Endothelial cell of umbilical vein (primary cell): Measurements from ENCODE around the gene CNOT6L. TPM values are rescaled to one million over a fixed set of nuclear protein-coding genes. Genes with fewer than 3 reads are reported as not detected.

Source experiments
- BruUV-seq: library from RNA; stranded (reverse); fragments of 400-500 nt; replicated peaks from 2 replicates; lab custom pipeline; 2021; lab: Mats Ljungman, UMichigan
- CTCF ChIA-PET: fragments of 300-600, 350-600 bp; sonication (Branson Sonifier 250); formaldehyde crosslinking; loops from one replicate; lab custom pipeline; 2021; ENCODE audit warnings: antibody characterized with exemption, inconsistent platforms; lab: Charles Lee
- POLR2A ChIA-PET: fragments of 300-600, 350-600 bp; sonication (Branson Sonifier 250); formaldehyde crosslinking; loops from one replicate; lab custom pipeline; 2021; ENCODE audit warnings: antibody characterized with exemption, inconsistent platforms; lab: Charles Lee
- DNase-seq: peaks from one replicate; pipeline ENCODE4 v3.0.0-alpha.2; 2011; ENCODE audit warnings: low read depth, low spot score
- FAIRE-seq: peaks from 2 replicates; lab custom pipeline; 2011; peaks lifted over from hg19 to GRCh38; lab: Jason Lieb, UNC
- H2AFZ ChIP-seq: 2 replicates; pipeline ENCODE4 v1.6.0; 2012; ENCODE audit warnings: low read depth, low read length, control low read depth, inconsistent platforms
- H3K27ac ChIP-seq: 2 replicates; pipeline ENCODE4 v1.5.1; 2011; ENCODE audit warnings: low read depth, mild to moderate bottlenecking, control low read depth, low read length, moderate library complexity; ENCODE audit not compliant: insufficient read depth
- H3K27me3 ChIP-seq, 2 experiments: 2 replicates each; pipeline versions ENCODE4 v1.6.0 to v1.6.1; 2011; ENCODE audit warnings: low read length in 2 of 2, mixed read lengths in 1 of 2; ENCODE audit not compliant: control insufficient read depth in 2 of 2, insufficient read depth in 2 of 2
- H3K36me3 ChIP-seq, 2 experiments: 2 replicates in 1 of 2; 3 replicates in 1 of 2; pipeline ENCODE4 v1.5.1; 2011; ENCODE audit warnings: low read length in 2 of 2, mild to moderate bottlenecking in 1 of 2, moderate library complexity in 1 of 2; ENCODE audit not compliant: control insufficient read depth in 2 of 2, insufficient read depth in 2 of 2; ENCODE audit errors: extremely low read depth in 1 of 2
- H3K4me1 ChIP-seq: 3 replicates; pipeline ENCODE4 v1.5.1; 2011; ENCODE audit warnings: mild to moderate bottlenecking, low read length; ENCODE audit not compliant: control insufficient read depth, insufficient read depth; ENCODE audit errors: extremely low read depth
- H3K4me2 ChIP-seq: 2 replicates; pipeline ENCODE4 v1.6.1; 2011; ENCODE audit warnings: low read length, control low read depth, mixed read lengths; ENCODE audit not compliant: insufficient read depth
- H3K4me3 ChIP-seq, 3 experiments: fragments of 200-600 bp in 1 of 3; sonication (generic), shearing (Covaris generic) in 1 of 3; replicated peaks in 1 of 3; 2 replicates each; pipeline ENCODE4 v1.5.1; 2011 to 2016; ENCODE audit warnings: control low read depth in 3 of 3, low read length in 3 of 3, mild to moderate bottlenecking in 2 of 3, inconsistent platforms in 1 of 3, low read depth in 1 of 3, moderate library complexity in 1 of 3; ENCODE audit not compliant: insufficient read depth in 1 of 3
- H3K79me2 ChIP-seq: 2 replicates; pipeline ENCODE4 v1.6.0; 2012; ENCODE audit warnings: low read length, inconsistent platforms; ENCODE audit not compliant: control insufficient read depth, insufficient read depth
- H3K9ac ChIP-seq: replicated peaks from 2 replicates; pipeline ENCODE3; 2011; ENCODE audit warnings: low read length, control low read depth; ENCODE audit not compliant: insufficient read depth; ENCODE audit errors: extremely low read depth
- H3K9me1 ChIP-seq: replicated peaks from 3 replicates; pipeline ENCODE4 v1.6.0; 2011; ENCODE audit warnings: mild to moderate bottlenecking, low read length; ENCODE audit not compliant: control insufficient read depth, insufficient read depth; ENCODE audit errors: extremely low read depth
- H3K9me3 ChIP-seq: replicated peaks from 2 replicates; pipeline ENCODE4 v1.5.1; 2012; ENCODE audit warnings: low read length, inconsistent platforms; ENCODE audit not compliant: control insufficient read depth, insufficient read depth
- H4K20me1 ChIP-seq: replicated peaks from 2 replicates; pipeline ENCODE3; 2011; ENCODE audit warnings: mild to moderate bottlenecking, low read length; ENCODE audit not compliant: control insufficient read depth, insufficient read depth; ENCODE audit errors: extremely low read depth
- CTCF ChIP-seq, 2 donors: IDR thresholded peaks; 1 replicate in 1 of 2; 2 replicates in 1 of 2; pipeline ENCODE4 v1.5.1; 2011; ENCODE audit warnings: low read length in 2 of 2, mild to moderate bottlenecking in 2 of 2, moderate library complexity in 2 of 2, control low read depth in 1 of 2, inconsistent platforms in 1 of 2, low read depth in 1 of 2; ENCODE audit not compliant: insufficient read depth in 1 of 2; ENCODE audit errors: extremely low read depth in 1 of 2
- EZH2 ChIP-seq: IDR thresholded peaks from 2 replicates; pipeline ENCODE4 v1.6.1; 2012; ENCODE audit warnings: borderline replicate concordance, low read depth, mild to moderate bottlenecking, moderate library complexity, low read length, inconsistent platforms; ENCODE audit not compliant: severe bottlenecking
- FOS ChIP-seq: IDR thresholded peaks from 2 replicates; pipeline ENCODE4 v1.6.1; 2011; ENCODE audit warnings: mild to moderate bottlenecking, low read length, moderate library complexity, borderline replicate concordance; ENCODE audit not compliant: insufficient read depth
- GATA2 ChIP-seq: IDR thresholded peaks from 2 replicates; pipeline ENCODE4 v1.7.0; 2011; ENCODE audit warnings: low read depth, mild to moderate bottlenecking, moderate library complexity, mixed read lengths, low read length; ENCODE audit not compliant: insufficient read length, insufficient read depth
- JUN ChIP-seq: IDR thresholded peaks from 2 replicates; pipeline ENCODE4 v1.6.1; 2011; ENCODE audit warnings: borderline replicate concordance, low read depth; ENCODE audit not compliant: insufficient read length, insufficient read depth
- MAX ChIP-seq: IDR thresholded peaks from 2 replicates; pipeline ENCODE4 v1.6.1; 2011; ENCODE audit not compliant: insufficient read depth, insufficient read length
- MYC ChIP-seq: IDR thresholded peaks from one replicate; pipeline ENCODE4 v1.6.1; 2011; ENCODE audit warnings: mild to moderate bottlenecking, low read depth, low read length
- POLR2A ChIP-seq: IDR thresholded peaks from 2 replicates; pipeline ENCODE4 v1.6.1; 2012; ENCODE audit warnings: low read depth, mild to moderate bottlenecking, control low read depth, low read length
- POLR2AphosphoS5 ChIP-seq: IDR thresholded peaks from 2 replicates; pipeline ENCODE4 v1.6.1; 2012; ENCODE audit warnings: low read depth, mild to moderate bottlenecking, control low read depth, low read length, moderate library complexity; ENCODE audit not compliant: insufficient read depth
- dilution Hi-C: fragments of 300-500 bp; cut with MboI; formaldehyde crosslinking; loops from one replicate; pipeline ENCODE4 v1.15.0; 2019; ENCODE audit warnings: low sequenced_read_pairs; ENCODE audit not compliant: extremely low pct_ligation_motif_present
- intact Hi-C: fragments of 100-400 bp; cut with micrococcal nuclease; formaldehyde crosslinking; loops from one replicate; pipeline ENCODE4 v1.10.0; 2022
- polyA plus RNA-seq, 4 experiments: library from polyadenylated mRNA; depleted of rRNA in 3 of 4; stranded (reverse) in 3 of 4; unstranded in 1 of 4; fragments of >200 nt; gene quantifications; 2 replicates each; pipeline versions ENCODE4 v1.2.1 to v1.2.3, GENCODE V29; 2011 to 2012; ENCODE audit warnings: missing spikeins in 1 of 4
- total RNA-seq: library from RNA; stranded (reverse); gene quantifications from 2 replicates; pipeline ENCODE4 v1.2.3, GENCODE V29; 2021

CNOT6L gene
- total and polyA plus RNA-seq, 2 donors (not counting 3 experiments of a cell fraction or from before 2014, with no cell fraction given): 8.5 to 60.7 TPM

- CTCF ChIA-PET: interaction anchor here (0.8 to 1.4 kb wide), 3 partner anchors 36 to 98 kb away, joined by 3 read pairs; no protein-coding TSS in a partner anchor
- no peak for FAIRE-seq
- POLR2A ChIA-PET: no interaction called here
- no peak overlapping the region for H3K4me3 ChIP-seq
- H3K9me3 ChIP-seq: no peaks in the 10 kb centered on the region
- H4K20me1 ChIP-seq: no peaks in the 10 kb centered on the region
- intact Hi-C loops (no loop called here), dilution Hi-C loops (no loop called here)
- H3K9ac ChIP-seq: no peak overlapping the region
- no peak for TF ChIP-seq MAX
- TF ChIP-seq CTCF (IDR thresholded peaks at IDR 0.05; ENCODE audit: extremely low read depth in 1 of 2, insufficient read depth in 1 of 2, low read depth in 1 of 2, low read length in 2 of 2): no peak
- no peak for TF ChIP-seq EZH2
- TF ChIP-seq GATA2: no peak
- TF ChIP-seq MYC: no peak
- TF ChIP-seq POLR2AphosphoS5: no peak
- TF ChIP-seq POLR2A: no peak
- no peak for TF ChIP-seq JUN
- TF ChIP-seq FOS: no peak
- no peaks in the 10 kb centered on the region for H3K36me3 ChIP-seq
- no peaks in the 10 kb centered on the region for H3K9me1 ChIP-seq
- H3K4me2 ChIP-seq: no peak overlapping the region
- no peaks in the 10 kb centered on the region for H3K27me3 ChIP-seq
- H2AFZ ChIP-seq: peak overlapping the region; percentile 75
- H3K4me1 ChIP-seq: peaks cover 27% of the 10 kb centered on the region
- H3K27ac ChIP-seq: no peak overlapping the region
- no peak for DNase-seq
- BruUV-seq: no TSS peak
- no peaks in the 10 kb centered on the region for H3K79me2 ChIP-seq
Observed at GRCh38 chr4:77856152-77856551, 37.0 kb upstream of the CNOT6L start.
